HFFc6 (cell line): Measurements from ENCODE around the gene KCNAB3. TPM values are rescaled to one million over a fixed set of nuclear protein-coding genes. Genes with fewer than 3 reads are reported as not detected.

Experiments
- DNase-seq: peaks from one replicate; pipeline ENCODE4 v3.0.0-alpha.2; 2018
- H3K27ac Mint-ChIP-seq: 2 replicates; pipeline ENCODE4 v1.8.0; 2020; ENCODE audit warnings: mild to moderate bottlenecking, mixed read lengths
- H3K27me3 Mint-ChIP-seq: 2 replicates; pipeline ENCODE4 v1.8.0; 2021; ENCODE audit warnings: mild to moderate bottlenecking, moderate library complexity, mixed read lengths; ENCODE audit not compliant: insufficient read depth
- H3K36me3 Mint-ChIP-seq: 2 replicates; pipeline ENCODE4 v1.8.0; 2021; ENCODE audit warnings: low read depth, mixed read lengths
- H3K4me1 Mint-ChIP-seq: 2 replicates; pipeline ENCODE4 v1.8.0; 2020; ENCODE audit warnings: low read depth, mixed read lengths
- H3K4me3 Mint-ChIP-seq: 2 replicates; pipeline ENCODE4 v1.8.0; 2020; ENCODE audit warnings: mild to moderate bottlenecking, moderate library complexity, mixed read lengths
- H3K9me3 Mint-ChIP-seq: 2 replicates; pipeline ENCODE4 v1.8.0; 2020; ENCODE audit warnings: mild to moderate bottlenecking, mixed read lengths
- CTCF ChIP-seq: fragments of 200-600 bp; sonication (generic); IDR thresholded peaks from 2 replicates; pipeline ENCODE4 v1.5.0; 2021; ENCODE audit warnings: antibody characterized with exemption, mild to moderate bottlenecking
- total RNA-seq, 6 experiments: library from RNA; stranded (reverse); fragmentation: NEBNext Ultra II Directional; extraction: Animal tissue kit (Norgen Biotek cat#: 25700); gene quantifications; 2 replicates in 1 of 6; 3 replicates in 5 of 6; pipeline ENCODE4 v1.2.3, GENCODE V29; 2021

The KCNAB3 gene
- total RNA-seq, 6 experiments from 2014 or later, result 1.5 to 3.0 (median 2.3) TPM

- TF ChIP-seq CTCF, result no peak
- no peaks in the 10 kb centered on the region for H3K9me3 Mint-ChIP-seq
- peaks cover 5% of the 10 kb centered on the region; the same call in 1 of the 2 replicates for H3K4me1 Mint-ChIP-seq
- peaks cover 45% of the 10 kb centered on the region for H3K36me3 Mint-ChIP-seq
- DNase-seq, result no peak
- H3K4me3 Mint-ChIP-seq, result no peak overlapping the region
- H3K27me3 Mint-ChIP-seq, result no peaks in the 10 kb centered on the region
- H3K27ac Mint-ChIP-seq, result 0 out of 2 replicates have a peak overlapping the region, but pooled peaks have one; percentile 17
Observed at GRCh38 chr17:7897090-7897489, 32.6 kb downstream of the KCNAB3 start.

GRCh38 chr17:7894866-7895265 is 34.8 kb downstream of the KCNAB3 start:
- H3K9me3 Mint-ChIP-seq, result no peaks in the 10 kb centered on the region

GRCh38 chr17:7894226-7894625 is 35.4 kb downstream of the KCNAB3 start:
- Mint-ChIP-seq H3K4me3 (no peak overlapping the region), H3K27ac (no peak overlapping the region), H3K4me1 (peaks cover 5% of the 10 kb centered on the region; the same call in 1 of the 2 replicates), H3K9me3 (no peaks in the 10 kb centered on the region), H3K27me3 (peaks cover 2% of the 10 kb centered on the region; the same call in 1 of the 2 replicates), H3K36me3 (peaks cover 35% of the 10 kb centered on the region)
- no peak for TF ChIP-seq CTCF
- no peak for DNase-seq

More at GRCh38 chr17:7894866-7895265, 34.8 kb downstream of the KCNAB3 start:
- H3K36me3 Mint-ChIP-seq, result peaks cover 40% of the 10 kb centered on the region
- H3K27me3 Mint-ChIP-seq, result no peaks in the 10 kb centered on the region
- H3K4me3 Mint-ChIP-seq, result no peak overlapping the region
- H3K27ac Mint-ChIP-seq, result no peak overlapping the region
- DNase-seq, result no peak
- TF ChIP-seq CTCF, result no peak
- peaks cover 5% of the 10 kb centered on the region; the same call in 1 of the 2 replicates for H3K4me1 Mint-ChIP-seq

- Mint-ChIP-seq H3K27ac (no peak overlapping the region), H3K27me3 (peaks cover 2% of the 10 kb centered on the region; the same call in 1 of the 2 replicates), H3K9me3 (no peaks in the 10 kb centered on the region), H3K4me3 (no peak overlapping the region), H3K4me1 (peaks cover 5% of the 10 kb centered on the region; the same call in 1 of the 2 replicates), H3K36me3 (peaks cover 35% of the 10 kb centered on the region)
- DNase-seq, result no peak
- TF ChIP-seq CTCF, result no peak
Observed at GRCh38 chr17:7893187-7893880, 36.3 kb downstream of the KCNAB3 start.

- H3K4me1 Mint-ChIP-seq, result no peaks in the 10 kb centered on the region
- H3K36me3 Mint-ChIP-seq, result peaks cover 7% of the 10 kb centered on the region
- H3K4me3 Mint-ChIP-seq, result no peak overlapping the region; the same call in 1 of the 2 replicates
- peaks cover 4% of the 10 kb centered on the region for H3K27me3 Mint-ChIP-seq
- H3K9me3 Mint-ChIP-seq, result no peaks in the 10 kb centered on the region
- peak; percentile 88 for DNase-seq
- no peak overlapping the region for H3K27ac Mint-ChIP-seq
- peak; percentile 71 for TF ChIP-seq CTCF
Observed at GRCh38 chr17:7889166-7889955, 40.3 kb downstream of the KCNAB3 start.
